GM18873 (cell line): Measurements from ENCODE around the gene TET2.
"Not testable (repeated sequence)": the region's sequence is repeated elsewhere in the genome, so short reads cannot be mapped to it uniquely, and the experiment has no call there.

Source experiments
- ATAC-seq: cut with Tn5 transposase; IDR thresholded peaks from one replicate; pipeline ENCODE4 v1.9.1; 2021; ENCODE audit warnings: mild to moderate bottlenecking, moderate library complexity, moderate number of reproducible peaks; ENCODE audit not compliant: unreplicated experiment, low FRiP score

TET2 gene

GRCh38 chr4:105279314-105279713 is 132.6 kb downstream of the TET2 start:
- ATAC-seq, result no peak

- ATAC-seq, result no peak
These were observed 133.9 kb downstream of the TET2 start for GRCh38 chr4:105280338-105281123.

GRCh38 chr4:105281124-105281415 is 134.4 kb downstream of the TET2 start:
- ATAC-seq, result no peak

- no peak for ATAC-seq
These were observed 135.8 kb downstream of the TET2 start for GRCh38 chr4:105282489-105282888.

- no peak for ATAC-seq
These were observed 136.8 kb downstream of the TET2 start for GRCh38 chr4:105283501-105283900.

GRCh38 chr4:105288121-105288520 is 141.4 kb downstream of the TET2 start:
- ATAC-seq, result no peak

- ATAC-seq, result no peak
These were observed 145.2 kb downstream of the TET2 start for GRCh38 chr4:105291925-105292324.

- ATAC-seq, result no peak
These were observed 146.7 kb downstream of the TET2 start for GRCh38 chr4:105293360-105293759.

GRCh38 chr4:105296672-105297071 is 150.0 kb downstream of the TET2 start:
- ATAC-seq, result no peak

GRCh38 chr4:105299027-105299426 is 152.4 kb downstream of the TET2 start:
- not testable (repeated sequence) for ATAC-seq

- no peak for ATAC-seq
These were observed 157.4 kb downstream of the TET2 start for GRCh38 chr4:105304085-105304484.

GRCh38 chr4:105305019-105305836 is 158.6 kb downstream of the TET2 start:
- peak; percentile 54 for ATAC-seq

- peak; percentile 95 for ATAC-seq
These were observed 159.6 kb downstream of the TET2 start for GRCh38 chr4:105306158-105306781.

GRCh38 chr4:105306820-105307219 is 160.1 kb downstream of the TET2 start:
- no peak for ATAC-seq

GRCh38 chr4:105318486-105318885 is 171.8 kb downstream of the TET2 start:
- no peak for ATAC-seq

GRCh38 chr4:105327222-105327621 is 180.5 kb downstream of the TET2 start:
- ATAC-seq, result no peak

GRCh38 chr4:105327956-105328355 is 181.3 kb downstream of the TET2 start:
- ATAC-seq, result no peak

- ATAC-seq, result no peak
These were observed 182.4 kb downstream of the TET2 start for GRCh38 chr4:105329081-105329480.
